RWPE2 (cell line): ENCODE data around the gene OR5D14.

Source experiments
- ATAC-seq: fragments of 200-7000 bp; cut with Tn5 transposase; 3 replicates; pipeline ENCODE4 v1.9.1; 2021; ENCODE audit warnings: low read depth
- DNase-seq: peaks from one replicate; pipeline ENCODE4 v3.0.0-alpha.2; 2020; ENCODE audit warnings: low spot score
- H3K27ac ChIP-seq: fragments of 450-650 bp; 2 replicates; pipeline ENCODE4 v1.5.1; 2017; ENCODE audit warnings: mild to moderate bottlenecking; ENCODE audit not compliant: poor library complexity, severe bottlenecking
- H3K27me3 ChIP-seq: fragments of 250-450 bp; sonication (Bioruptor Pico); 2 replicates; pipeline ENCODE4 v1.5.1; 2021; ENCODE audit warnings: mild to moderate bottlenecking, moderate library complexity; ENCODE audit not compliant: insufficient read depth, poor library complexity, severe bottlenecking
- H3K36me3 ChIP-seq: fragments of 250-450 bp; sonication (Bioruptor Pico); 2 replicates; pipeline ENCODE4 v1.5.1; 2020; ENCODE audit warnings: low read depth, mild to moderate bottlenecking, moderate library complexity
- H3K4me1 ChIP-seq: fragments of 250-450 bp; sonication (Bioruptor Pico); 2 replicates; pipeline ENCODE4 v1.5.1; 2021; ENCODE audit warnings: mild to moderate bottlenecking, moderate library complexity; ENCODE audit not compliant: insufficient read depth, poor library complexity, severe bottlenecking
- H3K4me3 ChIP-seq: fragments of 250-450 bp; sonication (Bioruptor Pico); 2 replicates; pipeline ENCODE4 v1.5.1; 2021; ENCODE audit warnings: mild to moderate bottlenecking, moderate library complexity; ENCODE audit not compliant: severe bottlenecking
- H3K9me3 ChIP-seq: fragments of 250-450 bp; sonication (Bioruptor Pico); 2 replicates; pipeline ENCODE4 v1.5.1; 2021; ENCODE audit warnings: mild to moderate bottlenecking, moderate library complexity; ENCODE audit not compliant: severe bottlenecking
- CTCF ChIP-seq: fragments of 450-650 bp; IDR thresholded peaks from one replicate; pipeline ENCODE4 v1.5.1; 2017; ENCODE audit warnings: mild to moderate bottlenecking, moderate library complexity; ENCODE audit not compliant: poor library complexity, severe bottlenecking

The OR5D14 gene

GRCh38 chr11:55811067-55811466, 15.7 kb downstream of the OR5D14 start, which contains the start of gene OR5L1:
Gene OR5L1, plus strand, starts transcription at chr11:55811367. Its CDS starts 100 bp downstream, at chr11:55811467.
- H3K4me1 ChIP-seq = no peaks in the 10 kb centered on the region
- H3K27ac ChIP-seq = no peak within 1 kb of the TSS
- H3K4me3 ChIP-seq = no peak within 1 kb of the TSS
- no peaks in the 10 kb centered on the region for H3K36me3 ChIP-seq
- ATAC-seq (no peak), DNase-seq (no peak)
- H3K27me3 ChIP-seq = no peaks in the 10 kb centered on the region
- H3K9me3 ChIP-seq = peaks cover 2% of the 10 kb centered on the region
- TF ChIP-seq CTCF = no peak

- no peak for ATAC-seq
- H3K9me3 ChIP-seq = no peaks in the 10 kb centered on the region
- H3K4me3 ChIP-seq = no peak within 1 kb of the TSS
Measured at GRCh38 chr11:55819330-55819729, 24.0 kb downstream of the OR5D14 start, which contains the start of gene OR5D18. Gene OR5D18, plus strand, starts transcription at chr11:55819630. Its CDS starts 0 bp downstream, at chr11:55819630.

GRCh38 chr11:55826919-55827318, 31.6 kb downstream of the OR5D14 start, which contains the start of gene OR5L2:
Gene OR5L2, plus strand, starts transcription at chr11:55827219. Its CDS starts 0 bp downstream, at chr11:55827219.
- no peaks in the 10 kb centered on the region for H3K36me3 ChIP-seq
- ATAC-seq (no peak), DNase-seq (no peak)
- H3K9me3 ChIP-seq = no peaks in the 10 kb centered on the region
- H3K27me3 ChIP-seq = no peaks in the 10 kb centered on the region
- H3K4me1 ChIP-seq = no peaks in the 10 kb centered on the region
- no peak within 1 kb of the TSS for H3K4me3 ChIP-seq
- no peak within 1 kb of the TSS for H3K27ac ChIP-seq
- TF ChIP-seq CTCF = no peak

More at GRCh38 chr11:55819330-55819729, 24.0 kb downstream of the OR5D14 start, which contains the start of gene OR5D18:
- TF ChIP-seq CTCF = no peak
- H3K4me1 ChIP-seq = no peaks in the 10 kb centered on the region
- DNase-seq = no peak
- H3K27me3 ChIP-seq = no peaks in the 10 kb centered on the region
- H3K27ac ChIP-seq = no peak within 1 kb of the TSS
- H3K36me3 ChIP-seq = no peaks in the 10 kb centered on the region

GRCh38 chr11:55838452-55838851, 43.1 kb downstream of the OR5D14 start, which contains the start of gene OR5D16:
Gene OR5D16, plus strand, starts transcription at chr11:55838752. Its CDS starts 0 bp downstream, at chr11:55838752.
- no peaks in the 10 kb centered on the region for H3K4me1 ChIP-seq
- no peak within 1 kb of the TSS for H3K4me3 ChIP-seq
- DNase-seq = no peak
- H3K36me3 ChIP-seq = no peaks in the 10 kb centered on the region
- no peak for ATAC-seq
- H3K27me3 ChIP-seq = no peaks in the 10 kb centered on the region
- TF ChIP-seq CTCF = no peak
- no peaks in the 10 kb centered on the region for H3K9me3 ChIP-seq
- no peak within 1 kb of the TSS for H3K27ac ChIP-seq
